NCI-H128 (cell line): ENCODE results near the gene VDR.

Source experiments
- DNase-seq: peaks from one replicate; lab custom pipeline; 2025; ENCODE audit not compliant: unreplicated experiment; lab: John Stamatoyannopoulos, UW

The VDR gene

GRCh38 chr12:47834199-47834903, 70.4 kb downstream of the VDR start:
- no peak for DNase-seq

- DNase-seq, result no peak
These were observed 71.2 kb downstream of the VDR start for GRCh38 chr12:47833591-47834012.

GRCh38 chr12:47832263-47832933, 72.4 kb downstream of the VDR start:
- no peak for DNase-seq

GRCh38 chr12:47829584-47829983, 75.2 kb downstream of the VDR start:
- no peak for DNase-seq

GRCh38 chr12:47828976-47829482, 75.8 kb downstream of the VDR start:
- DNase-seq, result no peak

- no peak for DNase-seq
These were observed 76.5 kb downstream of the VDR start for GRCh38 chr12:47828008-47828975.

- DNase-seq, result no peak
These were observed 79.6 kb downstream of the VDR start for GRCh38 chr12:47825173-47825639.

- no peak for DNase-seq
These were observed 80.2 kb downstream of the VDR start for GRCh38 chr12:47824635-47825034.

GRCh38 chr12:47824198-47824597, 80.6 kb downstream of the VDR start:
- no peak for DNase-seq

GRCh38 chr12:47823422-47824086, 81.2 kb downstream of the VDR start:
- no peak for DNase-seq

- no peak for DNase-seq
These were observed 81.9 kb downstream of the VDR start for GRCh38 chr12:47822863-47823262.

GRCh38 chr12:47822401-47822800, 82.4 kb downstream of the VDR start:
- no peak for DNase-seq

- DNase-seq, result no peak
These were observed 83.5 kb downstream of the VDR start for GRCh38 chr12:47821346-47821706.

- no peak for DNase-seq
These were observed 84.0 kb downstream of the VDR start for GRCh38 chr12:47820631-47821345.

GRCh38 chr12:47819896-47820630, 84.7 kb downstream of the VDR start, which contains the start of gene HDAC7:
HDAC7 (minus strand) TSS chr12:47819903; CDS start chr12:47819785, 118 bp downstream.
- DNase-seq, result no peak

GRCh38 chr12:47819138-47819895, 85.5 kb downstream of the VDR start:
- DNase-seq, result no peak

GRCh38 chr12:47818467-47819137, 86.2 kb downstream of the VDR start:
- no peak for DNase-seq

- DNase-seq, result no peak
These were observed 86.8 kb downstream of the VDR start for GRCh38 chr12:47818007-47818376.
